HG03354 (cell line): Measurements from ENCODE around the gene TCP11L2.
"Not testable (repeated sequence)": the region's sequence is repeated elsewhere in the genome, so short reads cannot be mapped to it uniquely, and the experiment has no call there.

Experiments
- ATAC-seq: cut with Tn5 transposase; IDR thresholded peaks from one replicate; pipeline ENCODE4 v1.9.1; 2021; ENCODE audit warnings: mild to moderate bottlenecking; ENCODE audit not compliant: unreplicated experiment, poor library complexity, severe bottlenecking

The TCP11L2 gene

DNA sequence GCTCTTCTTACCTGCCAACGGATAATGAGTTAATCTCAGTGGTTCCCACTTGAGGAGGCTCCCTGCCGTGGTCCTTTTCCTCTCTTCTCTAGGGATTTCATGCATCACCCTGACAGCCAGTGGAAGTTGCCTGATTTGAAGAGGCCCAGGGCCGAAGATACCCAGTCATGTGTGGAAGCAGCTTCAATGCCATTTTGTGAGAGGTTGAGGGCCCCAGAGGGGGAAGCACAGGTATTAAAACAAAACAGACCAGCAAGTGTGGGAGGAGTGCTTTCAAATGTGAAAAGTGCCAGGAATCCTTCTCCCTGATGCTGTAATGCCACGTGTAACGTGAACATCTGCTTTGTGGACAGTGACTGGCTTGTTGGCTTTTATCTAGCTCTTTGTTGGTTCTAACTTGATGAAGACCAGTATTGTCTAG is 1.5 kb downstream of the TCP11L2 start:
- no peak for ATAC-seq

DNA sequence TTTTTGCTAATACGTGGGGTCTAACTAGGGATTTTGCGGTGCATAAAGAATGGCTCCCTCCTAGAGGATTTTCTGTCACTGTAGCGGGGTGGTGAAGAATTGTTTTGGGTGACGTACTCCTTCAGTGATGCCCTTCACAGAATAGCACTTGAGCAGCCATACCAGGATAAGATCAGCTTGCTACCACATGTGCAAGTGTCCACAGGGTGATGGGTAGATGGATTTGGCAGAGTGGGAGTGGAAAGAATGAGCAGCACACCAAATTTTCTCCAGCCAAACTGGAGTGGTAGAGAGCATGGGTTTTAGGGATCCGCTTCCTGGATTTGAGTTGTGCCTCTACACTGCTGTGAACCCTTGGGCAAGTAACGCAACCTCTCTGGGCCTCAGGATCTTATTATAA is 2.3 kb downstream of the TCP11L2 start:
- ATAC-seq, result no peak

DNA sequence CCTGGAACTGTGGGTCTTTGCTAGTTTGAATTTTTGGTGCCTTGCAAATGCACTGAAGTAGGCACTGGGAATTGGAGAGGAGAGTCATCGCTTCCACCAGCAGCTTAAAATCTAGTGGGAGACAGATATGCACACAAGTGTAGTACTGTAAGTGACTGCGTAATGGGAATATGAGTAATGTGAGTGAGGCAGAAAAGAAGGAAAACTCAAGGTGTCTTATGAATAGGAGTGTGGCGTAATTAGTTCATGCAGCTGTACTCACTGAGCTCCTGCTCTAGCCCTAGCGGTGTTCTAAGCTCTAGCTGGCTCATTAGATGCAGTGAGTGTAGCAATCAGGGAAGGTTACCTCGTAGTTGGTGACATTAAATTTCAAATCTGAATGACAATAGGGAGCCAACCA is 2.8 kb downstream of the TCP11L2 start:
- ATAC-seq, result no peak

DNA sequence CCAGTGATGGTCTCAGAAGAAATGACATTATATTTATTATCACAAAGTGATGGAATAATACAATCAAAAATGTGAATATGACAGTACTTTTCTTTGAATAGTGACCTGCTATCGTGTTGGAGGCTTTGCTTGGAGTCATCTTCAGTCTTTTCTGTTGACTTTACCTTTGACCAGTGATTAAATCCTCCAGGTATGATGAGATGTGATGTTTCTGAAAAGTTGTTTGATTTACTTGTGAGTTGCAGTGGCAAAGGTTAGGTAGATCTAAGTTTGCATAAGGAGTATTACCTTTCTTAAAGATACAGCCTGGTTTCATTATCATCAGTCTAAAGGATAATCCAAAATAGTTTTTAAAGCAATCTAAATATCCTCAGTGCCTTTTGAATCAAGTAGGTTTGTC is 4.6 kb downstream of the TCP11L2 start:
- no peak for ATAC-seq

DNA sequence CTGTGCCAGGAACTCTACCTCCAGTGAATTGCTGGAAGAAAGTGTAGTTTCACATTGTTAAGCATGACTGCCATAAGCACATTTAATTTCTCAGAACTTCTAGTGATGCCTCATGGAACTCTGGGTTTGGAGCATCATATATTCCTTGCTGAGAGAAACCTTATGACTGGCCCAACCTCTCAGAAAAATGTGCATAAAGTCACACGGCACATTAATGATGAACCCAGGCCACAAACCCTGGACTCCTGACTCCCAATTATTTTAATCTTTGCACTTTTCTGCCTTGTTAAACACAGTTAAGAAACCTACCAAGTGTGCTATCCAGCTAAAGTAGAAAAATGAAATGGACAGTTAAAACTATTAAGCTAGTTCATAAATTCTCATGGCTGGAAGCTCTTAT is 5.6 kb downstream of the TCP11L2 start:
- no peak for ATAC-seq

DNA sequence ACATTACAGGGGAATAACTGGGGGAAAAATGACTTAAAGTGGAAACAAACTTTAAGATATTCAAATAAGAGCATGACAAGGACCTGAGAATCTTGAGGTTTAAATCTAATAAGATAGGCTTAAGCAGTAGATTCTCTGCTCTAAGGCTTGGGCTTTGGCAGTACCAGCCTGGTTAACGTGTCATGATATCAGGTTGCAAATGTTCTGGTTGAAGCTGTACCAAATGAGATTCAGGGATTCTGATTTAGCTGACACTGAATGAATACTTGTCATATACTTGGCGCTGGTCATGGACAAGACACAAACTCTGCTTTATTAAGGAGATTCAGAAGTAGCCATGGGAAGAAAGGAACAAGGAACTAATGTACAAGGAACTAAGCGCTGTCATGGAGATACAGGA is 6.1 kb downstream of the TCP11L2 start:
- ATAC-seq, result no peak

DNA sequence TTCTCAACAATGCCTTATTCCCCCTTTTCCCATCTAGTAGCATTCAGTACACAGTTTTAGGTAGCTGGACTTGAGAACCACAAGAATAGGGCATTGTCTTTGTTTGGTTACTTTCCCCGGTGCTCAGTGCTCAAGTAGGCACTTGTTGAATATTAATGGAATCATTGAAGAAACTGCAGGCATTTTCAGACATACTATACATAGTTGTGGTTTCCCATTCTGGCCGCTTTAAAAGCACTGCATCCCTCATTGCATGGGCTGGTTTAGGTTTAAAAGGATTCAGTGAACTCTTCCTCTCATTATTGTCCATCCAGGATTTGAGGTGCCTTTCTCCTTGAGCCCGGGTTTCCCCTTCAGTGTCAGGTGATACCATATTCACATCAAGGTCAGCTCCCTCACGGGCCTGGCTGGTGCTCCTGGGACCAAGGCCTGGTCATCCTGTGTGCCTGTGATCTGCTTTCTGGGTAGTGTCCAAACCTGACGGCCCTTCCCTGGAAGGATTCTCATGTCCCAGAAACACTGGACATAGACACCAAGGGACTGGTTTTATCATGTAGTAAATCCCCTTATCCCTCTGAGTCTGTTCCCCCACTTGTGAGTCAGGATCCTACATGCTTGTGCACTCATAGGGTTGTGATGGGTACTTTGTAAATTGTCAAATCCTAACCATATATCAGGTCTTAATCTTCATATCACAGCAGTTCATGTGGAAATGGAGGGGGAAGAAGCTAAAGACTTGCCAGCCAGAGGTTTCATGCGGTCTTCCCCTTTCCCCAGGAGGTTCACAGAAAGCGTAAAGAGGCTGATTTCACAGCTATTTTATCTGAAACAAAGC is 7.4 kb downstream of the TCP11L2 start:
- ATAC-seq, result no peak

DNA sequence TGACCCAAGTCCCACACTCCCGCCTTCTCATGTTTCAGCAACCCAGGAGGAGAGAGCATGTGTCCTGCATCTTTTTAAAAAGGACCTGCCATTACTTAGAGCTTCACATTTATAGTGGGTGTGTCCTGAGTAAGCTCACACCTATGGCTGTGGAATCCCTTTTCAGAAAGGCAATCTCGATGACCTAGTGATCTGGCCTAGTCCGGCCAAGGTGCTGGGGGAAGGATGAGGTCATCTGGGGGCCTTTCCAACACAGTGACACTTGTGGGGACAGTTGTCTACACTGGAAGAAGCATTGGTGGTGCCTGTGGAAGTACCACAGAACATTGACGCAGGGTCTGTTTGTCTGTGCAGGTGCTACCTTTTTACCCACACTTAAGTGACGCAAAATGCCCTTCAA is 8.2 kb downstream of the TCP11L2 start:
- no peak for ATAC-seq

DNA sequence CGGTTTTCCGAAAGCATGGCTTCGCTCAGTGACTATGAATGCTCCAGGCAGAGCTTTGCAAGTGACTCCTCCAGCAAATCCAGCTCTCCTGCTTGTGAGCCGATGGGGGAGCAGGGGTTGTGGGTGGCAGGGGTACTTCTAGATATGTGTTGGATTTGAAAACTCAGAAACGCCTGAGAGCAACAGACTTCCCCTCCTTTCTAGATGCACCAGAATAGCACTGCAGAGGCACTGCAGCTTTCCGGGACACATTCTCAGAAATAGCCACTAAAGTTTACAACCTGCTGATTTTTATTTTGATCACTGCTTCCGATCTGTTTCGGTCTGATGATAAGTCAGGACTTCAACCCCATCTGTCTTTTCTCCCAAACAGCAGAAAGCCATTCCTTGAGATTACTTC is 8.6 kb downstream of the TCP11L2 start:
- no peak for ATAC-seq

DNA sequence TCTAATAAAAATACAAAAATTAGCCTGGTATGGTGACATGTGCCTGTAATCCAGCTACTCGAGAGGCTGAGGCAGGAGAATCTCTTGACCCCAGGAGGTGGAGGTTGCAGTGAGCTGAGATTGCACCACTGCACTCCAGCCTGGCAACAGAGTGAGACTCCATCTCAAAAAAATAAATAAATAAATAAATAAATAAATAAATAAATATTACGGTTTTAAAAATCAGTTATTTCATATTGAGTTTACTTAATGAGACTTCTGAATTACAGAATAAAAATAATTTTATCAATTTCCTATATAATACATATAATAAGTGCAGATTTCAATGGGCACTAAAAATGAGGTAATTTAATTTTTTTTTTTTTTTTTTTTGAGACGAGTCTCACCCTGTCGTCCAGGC is 10.9 kb downstream of the TCP11L2 start:
- ATAC-seq, result not testable (repeated sequence)

DNA sequence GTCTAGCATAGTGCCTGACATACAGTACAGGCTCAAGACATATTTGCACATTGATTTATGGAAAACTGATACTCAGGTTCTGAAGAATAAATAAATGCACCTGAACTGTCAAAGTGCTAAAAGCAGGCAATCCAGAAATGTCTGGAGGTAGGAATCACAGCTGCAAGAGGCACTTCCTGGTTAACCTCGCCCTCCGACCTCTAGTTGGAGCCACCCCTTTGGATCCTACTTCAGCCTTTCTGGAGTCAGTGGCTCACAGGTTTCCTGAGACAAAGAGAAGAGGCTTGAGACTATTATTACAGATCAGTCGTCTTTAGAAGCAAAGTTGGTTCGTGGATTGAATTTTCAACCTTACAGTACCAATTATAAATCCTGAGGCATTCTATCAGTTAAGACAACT is 13.0 kb downstream of the TCP11L2 start:
- no peak for ATAC-seq

DNA sequence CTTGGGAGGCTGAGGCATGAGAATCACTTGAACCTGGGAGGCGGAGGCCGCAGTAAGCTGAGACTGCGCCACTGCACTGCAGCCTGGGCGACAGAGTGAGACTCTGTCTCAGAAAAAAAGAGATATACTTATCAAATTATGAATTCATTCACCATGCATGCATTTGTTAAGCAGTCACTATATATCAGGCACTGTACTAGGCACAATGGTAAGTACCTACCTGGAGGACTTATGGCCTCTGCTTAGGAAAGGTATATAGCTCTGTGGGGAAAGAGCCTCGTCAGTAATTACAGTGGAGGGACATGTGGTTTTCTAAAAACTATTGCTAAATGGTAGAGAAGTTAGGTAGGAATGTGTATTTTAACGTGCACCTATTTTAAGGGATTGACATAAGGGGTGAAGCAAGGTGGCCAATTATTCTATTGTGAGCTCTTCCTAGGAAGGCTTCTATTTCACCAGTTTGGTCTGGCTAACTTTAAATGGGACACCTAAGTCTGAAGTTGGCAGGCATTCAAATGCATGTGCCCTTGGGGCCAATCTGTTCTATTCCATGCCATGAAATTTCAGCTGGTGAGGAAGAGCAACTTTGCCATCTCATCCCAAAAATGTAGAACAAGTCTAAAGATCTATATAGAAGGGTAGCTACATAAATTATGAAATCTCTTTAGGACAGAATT is 15.0 kb downstream of the TCP11L2 start:
- ATAC-seq, result no peak

DNA sequence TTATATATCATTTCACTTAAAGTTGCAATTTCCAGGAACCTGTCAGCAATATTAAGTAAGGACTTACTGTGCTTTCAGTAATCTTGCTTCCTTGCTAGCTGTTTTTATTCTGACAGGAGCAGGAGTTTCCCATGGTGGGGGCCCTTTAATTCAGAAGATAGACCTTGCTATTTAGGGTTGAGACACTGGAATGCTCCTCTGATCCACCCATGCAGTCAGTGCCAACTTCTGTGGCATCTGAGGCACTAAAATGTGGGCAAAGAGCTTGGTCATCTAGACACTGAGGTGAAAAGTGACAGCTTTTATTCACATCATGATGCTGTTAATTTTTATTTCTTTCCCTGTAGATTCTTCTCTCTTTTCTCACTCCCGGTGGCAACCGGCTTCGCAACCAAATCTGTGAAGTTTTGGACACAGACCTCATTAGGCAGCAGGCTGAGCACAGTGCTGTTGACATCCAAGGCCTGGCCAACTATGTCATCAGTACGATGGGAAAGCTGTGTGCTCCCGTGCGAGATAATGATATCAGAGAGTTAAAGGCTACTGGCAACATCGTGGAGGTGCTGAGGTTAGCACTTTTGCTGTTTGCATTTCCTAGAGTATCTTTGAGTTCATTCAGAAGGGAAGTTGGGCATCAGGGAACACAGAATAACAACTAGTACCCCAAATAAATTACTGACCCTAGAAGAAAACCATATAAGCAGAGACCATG is 18.8 kb downstream of the TCP11L2 start:
- ATAC-seq, result no peak

DNA sequence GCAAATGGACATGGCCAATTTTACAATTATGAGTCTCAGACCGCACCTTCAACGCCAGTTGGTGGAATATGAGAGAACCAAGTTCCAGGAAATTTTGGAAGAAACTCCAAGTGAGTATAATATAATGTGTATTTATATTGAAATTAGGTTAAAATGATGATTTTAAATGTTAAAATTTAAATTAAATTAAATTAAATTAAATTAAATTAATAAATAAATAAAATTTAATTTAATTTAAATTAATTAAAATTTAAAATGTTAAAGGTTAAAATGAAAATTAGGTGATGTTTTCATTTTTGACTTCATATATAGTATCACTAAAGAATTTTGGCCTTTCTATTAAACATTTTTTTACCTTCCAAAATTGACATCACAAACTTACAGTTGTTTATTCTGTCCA is 21.0 kb downstream of the TCP11L2 start:
- ATAC-seq, result no peak

DNA sequence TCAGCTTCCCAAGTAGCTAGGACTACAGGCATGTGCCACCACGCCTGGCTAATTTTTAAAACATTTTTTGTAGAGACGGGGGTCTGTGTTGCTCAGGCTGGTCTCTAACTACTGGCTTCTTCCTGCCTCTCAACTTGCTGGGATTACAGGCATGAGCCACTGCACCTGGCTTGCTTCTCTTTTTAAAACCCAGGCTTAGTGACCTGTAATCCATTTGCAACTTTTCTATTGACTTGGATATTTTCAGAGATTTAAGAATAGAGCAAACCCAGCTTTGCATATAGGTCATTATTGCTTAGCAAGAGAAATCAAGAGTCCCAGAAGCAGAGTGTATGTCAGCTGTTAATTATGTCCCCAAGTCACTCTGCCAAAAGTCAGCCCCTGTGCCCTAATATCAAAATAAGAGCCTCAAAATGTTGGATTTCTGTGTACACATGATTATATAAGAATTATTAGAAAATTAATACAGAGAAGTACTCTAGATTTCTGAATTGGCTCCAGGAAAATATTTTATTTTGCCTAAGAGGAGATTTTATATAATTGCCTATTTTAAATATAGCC is 24.9 kb downstream of the TCP11L2 start:
- ATAC-seq, result no peak

DNA sequence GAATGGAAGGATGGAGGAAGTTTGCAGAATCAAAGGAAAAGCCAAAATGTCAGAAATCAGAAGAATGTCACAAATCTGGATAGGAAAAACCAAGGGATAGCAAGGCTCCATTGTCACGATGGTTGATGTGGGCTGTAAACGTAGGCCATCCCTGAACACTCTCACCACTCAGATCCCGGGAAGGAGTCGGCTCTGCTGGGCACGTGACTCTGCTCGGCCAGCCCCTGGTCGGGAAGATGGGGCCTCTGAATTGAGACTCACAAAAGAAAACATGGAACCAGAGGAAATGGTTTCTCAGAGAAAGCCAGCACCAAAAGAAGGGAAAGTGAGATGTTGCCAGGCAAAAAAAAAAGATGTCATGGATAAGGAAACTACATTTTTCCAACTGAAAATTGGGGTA is 26.2 kb downstream of the TCP11L2 start:
- ATAC-seq, result no peak

DNA sequence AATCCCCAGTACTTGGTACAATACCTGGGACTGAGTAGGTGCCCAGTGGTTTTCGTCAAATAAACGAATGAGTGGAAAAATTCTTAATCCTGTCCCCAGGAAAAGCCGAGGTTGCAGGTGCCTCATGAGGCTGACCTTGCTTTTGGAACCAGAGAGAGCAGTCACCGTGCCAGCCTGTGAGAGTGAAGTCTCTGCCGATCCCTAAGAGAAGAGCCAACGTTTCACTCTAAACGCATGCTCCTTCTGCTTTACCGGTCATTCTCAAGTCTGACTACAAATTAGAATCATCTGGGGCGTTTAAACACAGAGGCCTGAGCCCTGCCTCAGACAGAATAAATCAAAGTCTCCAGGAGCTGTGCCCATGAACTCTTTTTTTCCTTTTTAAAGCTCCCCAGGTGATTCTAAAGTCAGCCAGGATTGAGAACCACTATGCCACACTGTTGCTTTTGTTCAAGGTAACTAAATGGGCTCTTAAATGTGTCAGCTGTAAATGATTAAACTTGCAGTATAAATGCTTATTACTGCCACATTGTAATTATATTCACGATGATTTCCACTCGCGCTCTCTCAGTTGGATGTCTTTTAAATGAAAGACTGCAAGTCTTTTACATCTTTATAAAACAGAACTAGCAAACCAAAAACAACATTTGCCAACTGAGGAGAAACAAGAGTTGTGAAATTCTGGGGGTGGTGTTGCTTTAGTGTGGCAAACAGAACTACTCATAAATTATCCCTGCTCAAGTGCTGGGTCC is 26.9 kb downstream of the TCP11L2 start:
- no peak for ATAC-seq

DNA sequence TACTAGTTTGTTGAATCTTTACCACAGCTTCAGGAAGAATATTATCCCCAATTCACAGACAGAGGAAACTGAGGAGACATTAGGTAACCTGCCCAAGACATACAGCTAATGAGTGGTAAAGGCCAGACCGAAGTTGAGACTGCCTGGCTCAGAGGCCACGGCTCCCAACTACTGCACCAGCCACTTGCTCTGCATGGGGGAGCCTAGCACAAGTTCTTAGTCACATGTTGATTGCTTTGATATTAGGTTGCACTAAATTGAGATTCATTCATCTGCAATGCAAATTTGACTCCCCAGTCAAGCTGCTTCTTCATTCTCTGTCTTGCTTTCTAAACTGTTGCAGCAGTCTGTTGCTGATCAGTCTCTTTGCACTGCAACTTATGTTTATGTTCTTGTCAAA is 29.1 kb downstream of the TCP11L2 start:
- no peak for ATAC-seq

DNA sequence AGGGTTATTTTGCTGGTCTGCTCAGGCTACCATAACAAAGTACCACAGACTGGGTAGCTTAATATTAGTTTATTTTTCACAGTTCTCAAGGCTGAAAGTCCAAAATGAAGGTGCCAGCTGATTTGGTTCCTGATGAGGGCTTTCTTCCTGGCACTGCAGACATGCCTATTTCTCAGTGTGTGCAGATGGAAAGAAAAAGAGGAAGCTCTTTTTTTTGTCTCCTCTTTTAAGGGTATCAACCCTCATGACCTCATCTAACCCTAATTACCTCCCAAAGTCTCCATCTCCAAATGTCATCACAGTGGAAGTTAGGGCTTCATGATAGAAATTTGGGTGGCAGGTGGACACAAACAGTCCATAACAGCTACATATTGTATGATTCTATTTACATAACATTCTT is 30.0 kb downstream of the TCP11L2 start:
- no peak for ATAC-seq

DNA sequence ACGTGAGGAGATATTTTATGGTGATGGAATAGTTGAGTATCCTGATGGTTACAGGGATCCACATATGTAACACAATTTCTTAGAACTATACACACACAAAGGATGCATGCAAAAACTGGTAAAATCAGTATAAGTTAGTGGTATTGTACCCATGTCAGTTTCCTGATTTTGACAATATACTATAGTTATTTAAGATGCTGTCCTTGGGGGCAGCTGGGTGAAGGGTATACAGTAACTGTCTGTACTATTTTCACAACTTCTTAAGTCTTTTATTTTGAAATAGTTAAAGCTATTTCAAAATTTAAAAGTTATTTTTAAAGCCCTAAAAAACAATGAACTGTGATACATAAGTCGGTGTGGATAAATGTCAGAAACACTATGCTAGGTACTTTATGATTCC is 30.5 kb downstream of the TCP11L2 start:
- ATAC-seq, result no peak
